Esophagus (tissue), 2 donors: ENCODE measurements around the gene BHLHE23. TPM values are rescaled to one million over a fixed set of nuclear protein-coding genes. Genes with fewer than 3 reads are reported as not detected.

ENCODE experiments used
- H3K27ac ChIP-seq, 2 donors: one replicate each; pipeline ENCODE4 v1.5.1; 2013; ENCODE audit warnings: low read depth in 2 of 2, mild to moderate bottlenecking in 2 of 2, inconsistent platforms in 1 of 2, low read length in 1 of 2, moderate library complexity in 1 of 2
- H3K27me3 ChIP-seq, 2 donors: one replicate each; pipeline ENCODE4 v1.6.1; 2013; ENCODE audit warnings: low read length in 2 of 2, control low read depth in 1 of 2, mild to moderate bottlenecking in 1 of 2; ENCODE audit not compliant: insufficient read depth in 2 of 2, control insufficient read depth in 1 of 2
- H3K36me3 ChIP-seq, 2 donors: one replicate each; pipeline ENCODE4 v1.6.1; 2013; ENCODE audit warnings: low read length in 1 of 2; ENCODE audit not compliant: control insufficient read depth in 2 of 2, insufficient read depth in 2 of 2
- H3K4me1 ChIP-seq, 2 donors: one replicate each; pipeline ENCODE4 v1.6.1; 2013; ENCODE audit warnings: low read length in 1 of 2; ENCODE audit not compliant: control insufficient read depth in 2 of 2, insufficient read depth in 2 of 2
- H3K4me3 ChIP-seq, 2 donors: one replicate each; pipeline ENCODE4 v1.5.1; 2013; ENCODE audit warnings: low read length in 2 of 2, mild to moderate bottlenecking in 2 of 2, low read depth in 1 of 2, moderate library complexity in 1 of 2
- H3K9me3 ChIP-seq, 2 donors: one replicate each; pipeline ENCODE4 v1.6.1; 2013; ENCODE audit warnings: mild to moderate bottlenecking in 2 of 2, low read depth in 1 of 2, low read length in 1 of 2, moderate library complexity in 1 of 2; ENCODE audit not compliant: control insufficient read depth in 2 of 2, insufficient read depth in 1 of 2
- WGBS, 2 donors: extraction: QIAGEN DNeasy Blood & Tissue Kit; methylation state at CpG; one replicate each; pipeline ENCODE4 v1.1.7; 2013; 5-methylcytosine and 5-hydroxymethylcytosine counted together
- polyA plus RNA-seq, 2 donors: library from polyadenylated mRNA; stranded (reverse); fragments of 200-250 nt; gene quantifications; one replicate each; pipeline ENCODE4 v1.2.3, GENCODE V29; 2013
- donor health status: healthy with polysubstance abuse.
- donor health status: Bipolar disorder and iron deficiency.

The BHLHE23 gene
- polyA plus RNA-seq, 2 donors = not detected

GRCh38 chr20:62997417-62998035 lies 9.2 kb downstream of the BHLHE23 start:
- no peaks in the 10 kb centered on the region for H3K36me3 ChIP-seq
- peaks cover 0 to 4% of the 10 kb centered on the region in 2 donors for H3K9me3 ChIP-seq
- H3K4me1 ChIP-seq = no peaks in the 10 kb centered on the region
- H3K27ac ChIP-seq = no peak overlapping the region
- WGBS, 2 donors = 24% methylated on average over 20 of the region's 20 CpGs
- no peak overlapping the region for H3K4me3 ChIP-seq
- H3K27me3 ChIP-seq = peaks cover 3 to 15% of the 10 kb centered on the region in 2 donors

- no peaks in the 10 kb centered on the region for H3K36me3 ChIP-seq
- no peak overlapping the region for H3K4me3 ChIP-seq
- no peaks in the 10 kb centered on the region for H3K4me1 ChIP-seq
- peaks cover 0 to 4% of the 10 kb centered on the region in 2 donors for H3K9me3 ChIP-seq
- H3K27me3 ChIP-seq = peaks cover 3 to 15% of the 10 kb centered on the region in 2 donors
- 84 to 88% methylated on average over 14 of the region's 14 CpGs for WGBS, 2 donors
- H3K27ac ChIP-seq = no peak overlapping the region
Observed at GRCh38 chr20:62996596-62996982, 10.2 kb downstream of the BHLHE23 start.

GRCh38 chr20:62995898-62996595 lies 10.7 kb downstream of the BHLHE23 start:
- Histone ChIP-seq H3K27ac (no peak overlapping the region), H3K4me1 (no peaks in the 10 kb centered on the region), H3K4me3 (no peak overlapping the region), H3K9me3 (peaks cover 0 to 4% of the 10 kb centered on the region in 2 donors), H3K27me3 (peaks cover 3 to 12% of the 10 kb centered on the region in 2 donors), H3K36me3 (no peaks in the 10 kb centered on the region)
- WGBS, 2 donors = 69 to 72% methylated on average over 25 of the region's 25 CpGs

GRCh38 chr20:62995481-62995880 lies 11.3 kb downstream of the BHLHE23 start:
- peaks cover 3 to 12% of the 10 kb centered on the region in 2 donors for H3K27me3 ChIP-seq
- H3K9me3 ChIP-seq = peaks cover 0 to 4% of the 10 kb centered on the region in 2 donors
- no peaks in the 10 kb centered on the region for H3K4me1 ChIP-seq
- 54 to 66% methylated on average over 11 of the region's 11 CpGs for WGBS, 2 donors
- H3K36me3 ChIP-seq = no peaks in the 10 kb centered on the region
- no peak overlapping the region for H3K4me3 ChIP-seq
- H3K27ac ChIP-seq = no peak overlapping the region

GRCh38 chr20:62994869-62995281 lies 11.9 kb downstream of the BHLHE23 start:
- H3K4me3 ChIP-seq = no peak overlapping the region
- 74% methylated on average over 19 of the region's 19 CpGs for WGBS, 2 donors
- H3K27me3 ChIP-seq = peaks cover 0 to 12% of the 10 kb centered on the region in 2 donors

GRCh38 chr20:62993856-62994494 lies 12.8 kb downstream of the BHLHE23 start:
- Histone ChIP-seq H3K9me3 (peaks cover 0 to 4% of the 10 kb centered on the region in 2 donors), H3K27ac (no peak overlapping the region), H3K27me3 (peaks cover 0 to 12% of the 10 kb centered on the region in 2 donors), H3K36me3 (no peaks in the 10 kb centered on the region), H3K4me1 (no peaks in the 10 kb centered on the region), H3K4me3 (no peak overlapping the region)
- 85% methylated on average over 23 of the region's 23 CpGs for WGBS, 2 donors

More at GRCh38 chr20:62994869-62995281, 11.9 kb downstream of the BHLHE23 start:
- Histone ChIP-seq H3K27ac (no peak overlapping the region), H3K4me1 (no peaks in the 10 kb centered on the region), H3K36me3 (no peaks in the 10 kb centered on the region), H3K9me3 (peaks cover 0 to 4% of the 10 kb centered on the region in 2 donors)

- Histone ChIP-seq H3K4me1 (no peaks in the 10 kb centered on the region), H3K27me3 (peaks cover 0 to 7% of the 10 kb centered on the region in 2 donors), H3K36me3 (no peaks in the 10 kb centered on the region), H3K9me3 (no peaks in the 10 kb centered on the region), H3K27ac (no peak overlapping the region), H3K4me3 (no peak overlapping the region)
- 64 to 65% methylated on average over 6 of the region's 6 CpGs for WGBS, 2 donors
Observed at GRCh38 chr20:62991863-62992262, 14.9 kb downstream of the BHLHE23 start.

- H3K27me3 ChIP-seq = peaks cover 0 to 7% of the 10 kb centered on the region in 2 donors
- no peaks in the 10 kb centered on the region for H3K9me3 ChIP-seq
- WGBS, 2 donors = 69 to 71% methylated on average over 13 of the region's 13 CpGs
- no peaks in the 10 kb centered on the region for H3K4me1 ChIP-seq
- H3K36me3 ChIP-seq = no peaks in the 10 kb centered on the region
- H3K27ac ChIP-seq = no peak overlapping the region
- no peak overlapping the region for H3K4me3 ChIP-seq
Observed at GRCh38 chr20:62991196-62991807, 15.5 kb downstream of the BHLHE23 start.

GRCh38 chr20:62990306-62990825 lies 16.4 kb downstream of the BHLHE23 start:
- Histone ChIP-seq H3K36me3 (no peaks in the 10 kb centered on the region), H3K4me3 (no peak overlapping the region), H3K27ac (no peak overlapping the region), H3K9me3 (no peaks in the 10 kb centered on the region), H3K4me1 (no peaks in the 10 kb centered on the region), H3K27me3 (peaks cover 0 to 6% of the 10 kb centered on the region in 2 donors)
- 69 to 71% methylated on average over 22 of the region's 22 CpGs for WGBS, 2 donors
